Measurements from ENCODE around the gene NPC2.

NPC2 gene

GRCh38 chr14:74507840-74508239 is 14.7 kb upstream of the NPC2 start:
- no peaks in the 10 kb centered on the region for H3K36me3 ChIP-seq (ENCODE audit: control insufficient read depth in 1 of 2, insufficient read depth in 2 of 2, low read length in 2 of 2)
- H3K27ac ChIP-seq (ENCODE audit: low read length) = no peak overlapping the region

GRCh38 chr14:74507085-74507484 is 14.0 kb upstream of the NPC2 start:
- Histone ChIP-seq H3K4me3 (ENCODE audit: low read depth in 1 of 2, low read length in 2 of 2) (no peak overlapping the region), H3K4me1 (ENCODE audit: control insufficient read depth in 1 of 2, insufficient read depth in 2 of 2, low read length in 2 of 2) (no peaks in the 10 kb centered on the region), H3K9me3 (ENCODE audit: control insufficient read depth in 1 of 2, low read length in 2 of 2) (no peaks in the 10 kb centered on the region), H3K27ac (ENCODE audit: low read length) (no peak overlapping the region), H3K36me3 (ENCODE audit: control insufficient read depth in 1 of 2, insufficient read depth in 2 of 2, low read length in 2 of 2) (no peaks in the 10 kb centered on the region), H3K27me3 (ENCODE audit: low read depth, low read length) (no peaks in the 10 kb centered on the region)

More at GRCh38 chr14:74507840-74508239, 14.7 kb upstream of the NPC2 start:
- Histone ChIP-seq H3K9me3 (ENCODE audit: control insufficient read depth in 1 of 2, low read length in 2 of 2) (no peaks in the 10 kb centered on the region), H3K27me3 (ENCODE audit: low read depth, low read length) (no peaks in the 10 kb centered on the region), H3K4me1 (ENCODE audit: control insufficient read depth in 1 of 2, insufficient read depth in 2 of 2, low read length in 2 of 2) (no peaks in the 10 kb centered on the region), H3K4me3 (ENCODE audit: low read depth in 1 of 2, low read length in 2 of 2) (no peak overlapping the region)

- Histone ChIP-seq H3K4me1 (ENCODE audit: control insufficient read depth in 1 of 2, insufficient read depth in 2 of 2, low read length in 2 of 2) (peaks cover 0 to 4% of the 10 kb centered on the region in 2 donors), H3K9me3 (ENCODE audit: control insufficient read depth in 1 of 2, low read length in 2 of 2) (no peaks in the 10 kb centered on the region), H3K27me3 (ENCODE audit: low read depth, low read length) (no peaks in the 10 kb centered on the region), H3K36me3 (ENCODE audit: control insufficient read depth in 1 of 2, insufficient read depth in 2 of 2, low read length in 2 of 2) (no peaks in the 10 kb centered on the region), H3K27ac (ENCODE audit: low read length) (no peak overlapping the region), H3K4me3 (ENCODE audit: low read depth in 1 of 2, low read length in 2 of 2) (no peak overlapping the region)
Measured at GRCh38 chr14:74506411-74506851, 13.3 kb upstream of the NPC2 start.

- Histone ChIP-seq H3K4me1 (ENCODE audit: control insufficient read depth in 1 of 2, insufficient read depth in 2 of 2, low read length in 2 of 2) (peaks cover 0 to 6% of the 10 kb centered on the region in 2 donors), H3K36me3 (ENCODE audit: control insufficient read depth in 1 of 2, insufficient read depth in 2 of 2, low read length in 2 of 2) (no peaks in the 10 kb centered on the region), H3K4me3 (ENCODE audit: low read depth in 1 of 2, low read length in 2 of 2) (no peak overlapping the region), H3K27me3 (ENCODE audit: low read depth, low read length) (no peaks in the 10 kb centered on the region), H3K9me3 (ENCODE audit: control insufficient read depth in 1 of 2, low read length in 2 of 2) (no peaks in the 10 kb centered on the region), H3K27ac (ENCODE audit: low read length) (no peak overlapping the region)
Measured at GRCh38 chr14:74505831-74506230, 12.7 kb upstream of the NPC2 start.

DNA sequence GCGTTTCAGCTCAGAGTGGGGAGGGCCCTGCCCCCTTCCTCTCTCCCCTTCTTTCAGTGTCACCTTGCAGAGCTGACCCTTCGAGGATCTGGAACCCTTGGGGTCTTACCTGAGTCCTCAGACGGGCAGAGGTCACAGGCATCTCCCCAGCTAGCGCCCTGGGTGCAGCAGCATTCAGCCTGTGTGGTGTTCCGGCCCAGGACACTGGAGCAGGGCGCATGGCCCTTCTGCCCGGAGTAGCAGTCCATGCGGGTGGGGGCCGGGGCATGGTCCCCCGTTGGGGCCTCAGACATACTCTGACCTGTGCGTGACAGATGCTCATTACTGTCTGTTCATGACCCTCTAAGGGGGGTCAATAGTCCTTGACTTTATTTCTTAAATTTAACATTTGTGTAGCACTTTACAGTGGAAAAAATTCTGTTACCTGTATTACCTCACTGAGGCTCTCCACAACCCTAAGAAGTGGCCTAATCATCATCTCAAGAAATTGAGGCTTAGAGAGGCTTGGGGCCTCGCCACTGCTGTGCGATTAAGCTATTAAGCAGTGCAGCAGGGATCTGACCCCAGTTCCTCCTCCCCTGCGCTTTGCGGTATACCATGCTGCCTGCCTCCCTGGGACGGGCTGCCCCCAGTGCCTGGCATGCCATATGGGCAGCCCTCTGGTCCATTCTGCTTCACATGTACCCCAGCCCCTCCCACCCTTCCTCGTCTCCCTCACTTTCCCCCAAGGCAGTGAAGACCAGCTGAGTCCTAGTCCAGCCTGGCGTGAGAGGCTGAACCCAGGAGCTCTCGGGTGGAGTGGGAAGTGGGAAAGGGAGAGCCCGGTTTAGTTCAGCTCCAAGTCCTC is 12.0 kb upstream of the NPC2 start:
- Histone ChIP-seq H3K9me3 (ENCODE audit: control insufficient read depth in 1 of 2, low read length in 2 of 2) (no peaks in the 10 kb centered on the region), H3K4me3 (ENCODE audit: low read depth in 1 of 2, low read length in 2 of 2) (no peak overlapping the region), H3K4me1 (ENCODE audit: control insufficient read depth in 1 of 2, insufficient read depth in 2 of 2, low read length in 2 of 2) (peaks cover 0 to 6% of the 10 kb centered on the region in 2 donors), H3K27ac (ENCODE audit: low read length) (no peak overlapping the region), H3K36me3 (ENCODE audit: control insufficient read depth in 1 of 2, insufficient read depth in 2 of 2, low read length in 2 of 2) (no peaks in the 10 kb centered on the region), H3K27me3 (ENCODE audit: low read depth, low read length) (no peaks in the 10 kb centered on the region)

DNA sequence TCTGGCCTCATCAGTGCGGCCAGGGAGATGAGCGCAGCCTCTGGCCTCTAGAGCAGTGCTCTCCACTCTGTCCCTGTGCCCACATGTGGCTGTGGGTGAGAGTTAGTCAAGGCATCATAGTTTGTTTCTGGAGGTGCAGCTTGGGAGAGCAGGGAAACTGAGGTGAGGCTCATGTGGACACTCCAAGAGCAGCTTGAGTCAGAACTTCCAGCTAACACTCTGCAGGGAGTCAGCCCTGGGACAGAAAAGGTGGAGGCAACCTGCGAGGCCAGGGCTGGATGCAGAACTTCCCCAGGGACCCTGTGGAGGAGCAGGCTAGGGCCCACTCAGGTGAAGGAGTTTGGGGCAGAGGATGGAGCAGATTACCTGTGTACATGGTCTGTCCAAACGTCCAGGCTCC is 11.3 kb upstream of the NPC2 start:
- H3K27me3 ChIP-seq (ENCODE audit: low read depth, low read length) = no peaks in the 10 kb centered on the region
- no peaks in the 10 kb centered on the region for H3K9me3 ChIP-seq (ENCODE audit: control insufficient read depth in 1 of 2, low read length in 2 of 2)
- H3K4me3 ChIP-seq (ENCODE audit: low read depth in 1 of 2, low read length in 2 of 2) = no peak overlapping the region
- H3K36me3 ChIP-seq (ENCODE audit: control insufficient read depth in 1 of 2, insufficient read depth in 2 of 2, low read length in 2 of 2) = no peaks in the 10 kb centered on the region
- peaks cover 0 to 6% of the 10 kb centered on the region in 2 donors for H3K4me1 ChIP-seq (ENCODE audit: control insufficient read depth in 1 of 2, insufficient read depth in 2 of 2, low read length in 2 of 2)
- H3K27ac ChIP-seq (ENCODE audit: low read length) = no peak overlapping the region

GRCh38 chr14:74503938-74504335 is 10.8 kb upstream of the NPC2 start:
- H3K9me3 ChIP-seq (ENCODE audit: control insufficient read depth in 1 of 2, low read length in 2 of 2) = no peaks in the 10 kb centered on the region
- no peaks in the 10 kb centered on the region for H3K36me3 ChIP-seq (ENCODE audit: control insufficient read depth in 1 of 2, insufficient read depth in 2 of 2, low read length in 2 of 2)
- no peaks in the 10 kb centered on the region for H3K27me3 ChIP-seq (ENCODE audit: low read depth, low read length)
- H3K4me3 ChIP-seq (ENCODE audit: low read depth in 1 of 2, low read length in 2 of 2) = no peak overlapping the region
- no peak overlapping the region for H3K27ac ChIP-seq (ENCODE audit: low read length)
- peaks cover 0 to 6% of the 10 kb centered on the region in 2 donors for H3K4me1 ChIP-seq (ENCODE audit: control insufficient read depth in 1 of 2, insufficient read depth in 2 of 2, low read length in 2 of 2)

DNA sequence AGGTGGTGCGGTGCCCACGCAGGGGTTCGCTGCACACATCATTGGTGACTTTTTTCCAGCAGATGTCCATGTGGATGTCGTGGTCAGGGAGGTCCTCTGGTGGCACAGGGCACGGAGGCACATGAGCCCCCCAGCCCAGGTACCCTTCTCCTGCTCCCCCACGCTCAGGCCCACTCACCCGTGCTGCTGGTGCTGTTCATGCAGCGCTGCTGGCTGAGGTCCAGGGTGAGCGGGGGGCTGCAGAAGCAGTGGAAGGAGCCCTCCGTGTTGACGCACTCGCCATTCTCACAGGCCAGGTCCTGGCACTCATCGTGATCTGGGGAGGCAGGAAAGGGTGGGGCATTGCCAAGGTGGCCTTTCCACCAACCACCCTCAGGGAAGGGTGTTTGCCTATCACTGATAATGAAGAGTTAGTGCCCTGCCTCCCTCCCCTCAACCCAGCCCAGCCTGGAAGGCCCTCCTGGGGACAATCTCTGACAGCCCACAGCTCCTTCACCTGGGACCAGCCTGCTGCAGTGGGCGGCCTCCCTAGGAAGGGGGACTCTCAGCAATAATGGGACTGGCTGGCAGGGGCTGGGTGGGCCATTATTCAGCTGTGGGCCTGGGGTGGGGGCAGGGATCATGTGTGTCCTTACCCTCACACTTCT is 10.3 kb upstream of the NPC2 start:
- Histone ChIP-seq H3K27me3 (ENCODE audit: low read depth, low read length) (no peaks in the 10 kb centered on the region), H3K27ac (ENCODE audit: low read length) (no peak overlapping the region), H3K4me1 (ENCODE audit: control insufficient read depth in 1 of 2, insufficient read depth in 2 of 2, low read length in 2 of 2) (peaks cover 0 to 6% of the 10 kb centered on the region in 2 donors), H3K9me3 (ENCODE audit: control insufficient read depth in 1 of 2, low read length in 2 of 2) (no peaks in the 10 kb centered on the region), H3K36me3 (ENCODE audit: control insufficient read depth in 1 of 2, insufficient read depth in 2 of 2, low read length in 2 of 2) (peaks cover 0 to 4% of the 10 kb centered on the region in 2 donors), H3K4me3 (ENCODE audit: low read depth in 1 of 2, low read length in 2 of 2) (no peak overlapping the region)

GRCh38 chr14:74502236-74503019 is 9.3 kb upstream of the NPC2 start:
- no peak overlapping the region for H3K27ac ChIP-seq (ENCODE audit: low read length)
- no peaks in the 10 kb centered on the region for H3K27me3 ChIP-seq (ENCODE audit: low read depth, low read length)
- H3K9me3 ChIP-seq (ENCODE audit: control insufficient read depth in 1 of 2, low read length in 2 of 2) = no peaks in the 10 kb centered on the region
- no peak overlapping the region for H3K4me3 ChIP-seq (ENCODE audit: low read depth in 1 of 2, low read length in 2 of 2)
- peaks cover 0 to 6% of the 10 kb centered on the region in 2 donors for H3K4me1 ChIP-seq (ENCODE audit: control insufficient read depth in 1 of 2, insufficient read depth in 2 of 2, low read length in 2 of 2)
- H3K36me3 ChIP-seq (ENCODE audit: control insufficient read depth in 1 of 2, insufficient read depth in 2 of 2, low read length in 2 of 2) = peaks cover 0 to 4% of the 10 kb centered on the region in 2 donors

GRCh38 chr14:74501691-74502090 is 8.6 kb upstream of the NPC2 start:
- Histone ChIP-seq H3K4me3 (ENCODE audit: low read depth in 1 of 2, low read length in 2 of 2) (no peak overlapping the region), H3K27ac (ENCODE audit: low read length) (no peak overlapping the region), H3K9me3 (ENCODE audit: control insufficient read depth in 1 of 2, low read length in 2 of 2) (no peaks in the 10 kb centered on the region), H3K27me3 (ENCODE audit: low read depth, low read length) (no peaks in the 10 kb centered on the region), H3K4me1 (ENCODE audit: control insufficient read depth in 1 of 2, insufficient read depth in 2 of 2, low read length in 2 of 2) (peaks cover 0 to 6% of the 10 kb centered on the region in 2 donors), H3K36me3 (ENCODE audit: control insufficient read depth in 1 of 2, insufficient read depth in 2 of 2, low read length in 2 of 2) (peaks cover 0 to 4% of the 10 kb centered on the region in 2 donors)

DNA sequence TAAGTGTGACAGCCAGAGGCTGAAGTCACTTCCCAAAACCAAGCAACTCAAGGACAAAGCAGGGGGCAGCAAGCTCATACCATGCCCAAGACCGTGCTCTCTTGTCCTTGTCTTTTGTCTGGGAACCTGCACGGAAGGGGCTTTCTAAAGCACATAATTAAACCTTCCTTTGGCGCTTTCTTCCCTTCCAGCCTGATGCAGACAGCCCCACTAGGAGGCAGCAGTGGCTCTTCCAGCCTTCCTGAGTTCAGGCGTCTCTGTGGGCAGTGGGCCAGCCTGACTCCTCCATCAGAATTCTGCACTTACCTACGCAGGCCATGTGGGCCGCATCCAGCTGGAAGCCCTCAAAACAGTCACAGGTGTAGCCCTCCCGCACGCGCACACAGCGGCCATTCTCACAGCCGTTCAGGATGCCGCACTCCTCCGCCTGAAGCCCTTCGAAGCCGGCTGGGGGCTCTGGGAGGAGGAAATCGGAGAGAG is 8.1 kb upstream of the NPC2 start:
- H3K27me3 ChIP-seq (ENCODE audit: low read depth, low read length) = no peaks in the 10 kb centered on the region
- H3K36me3 ChIP-seq (ENCODE audit: control insufficient read depth in 1 of 2, insufficient read depth in 2 of 2, low read length in 2 of 2) = peaks cover 0 to 4% of the 10 kb centered on the region in 2 donors
- no peak overlapping the region for H3K27ac ChIP-seq (ENCODE audit: low read length)
- peaks cover 0 to 6% of the 10 kb centered on the region in 2 donors for H3K4me1 ChIP-seq (ENCODE audit: control insufficient read depth in 1 of 2, insufficient read depth in 2 of 2, low read length in 2 of 2)
- no peak overlapping the region for H3K4me3 ChIP-seq (ENCODE audit: low read depth in 1 of 2, low read length in 2 of 2)
- H3K9me3 ChIP-seq (ENCODE audit: control insufficient read depth in 1 of 2, low read length in 2 of 2) = no peaks in the 10 kb centered on the region
